HepG2 (cell line): ENCODE measurements around the gene RAB6A. TPM values are rescaled to one million over a fixed set of nuclear protein-coding genes. Genes with fewer than 3 reads are reported as not detected.
A peak's percentile ranks its signal among the peaks of the same experiment; 100 is the strongest.
"Not testable (repeated sequence)": the region's sequence is repeated elsewhere in the genome, so short reads cannot be mapped to it uniquely, and the experiment has no call there.

Source experiments
- ATAC-seq: fragments of 200-7000 bp; cut with Tn5 transposase; 3 replicates; pipeline ENCODE4 v1.9.1; 2020; ENCODE audit warnings: mild to moderate bottlenecking, moderate library complexity
- BruUV-seq: library from RNA; stranded (reverse); fragments of 400-500 nt; replicated peaks from 2 replicates; lab custom pipeline; 2021; lab: Mats Ljungman, UMichigan
- CTCF ChIA-PET: fragments of 300-600 bp; formaldehyde crosslinking; extraction: SDS; loops from one replicate; lab custom pipeline; 2021; ENCODE audit warnings: low total read pairs, inconsistent platforms, low intra/inter-chr PET ratio; lab: Yijun Ruan, JAX
- POLR2A ChIA-PET: fragments of 350-600 bp; sonication (Branson Sonifier 250); formaldehyde crosslinking; loops from one replicate; lab custom pipeline; 2020; ENCODE audit warnings: antibody characterized with exemption, inconsistent platforms; lab: Yijun Ruan, JAX
- DNase-seq: peaks from one replicate; pipeline ENCODE4 v3.0.0-alpha.2; 2015; ENCODE audit warnings: low spot score
- FAIRE-seq: peaks from 3 replicates; lab custom pipeline; 2011; peaks lifted over from hg19 to GRCh38; lab: Jason Lieb, UNC
- H2AFZ ChIP-seq: one replicate; pipeline ENCODE4 v1.6.1; 2011; ENCODE audit warnings: low read length, inconsistent platforms
- H3K27ac ChIP-seq: fragments of 300-600 bp; 3 replicates; pipeline ENCODE4 v1.8.0; 2011; ENCODE audit warnings: mixed run types, mild to moderate bottlenecking, mixed read lengths, low read length, inconsistent platforms; ENCODE audit not compliant: insufficient read depth; ENCODE audit errors: extremely low read length
- H3K27me3 ChIP-seq, 2 experiments: fragments of 200-600 bp in 1 of 2; 2 replicates in 1 of 2; 3 replicates in 1 of 2; pipeline versions ENCODE4 v1.6.0 to v1.8.0; 2011; ENCODE audit warnings: low read length in 2 of 2, mild to moderate bottlenecking in 2 of 2, moderate library complexity in 2 of 2, inconsistent platforms in 1 of 2; ENCODE audit not compliant: insufficient read depth in 2 of 2, control insufficient read depth in 1 of 2
- H3K36me3 ChIP-seq, 2 experiments: fragments of 200-600 bp in 1 of 2; replicated peaks in 1 of 2; 2 replicates in 1 of 2; 3 replicates in 1 of 2; pipeline versions ENCODE4 v1.5.1 to v1.8.0; 2011; ENCODE audit warnings: low read length in 2 of 2, inconsistent platforms in 1 of 2; ENCODE audit not compliant: insufficient read depth in 2 of 2, control insufficient read depth in 1 of 2
- H3K4me1 ChIP-seq: 2 replicates; pipeline ENCODE4 v1.5.1; 2012; ENCODE audit warnings: low read length, inconsistent platforms; ENCODE audit not compliant: insufficient read depth
- H3K4me2 ChIP-seq: 2 replicates; pipeline ENCODE4 v1.6.0; 2011; ENCODE audit warnings: low read depth, low read length, inconsistent platforms
- H3K4me3 ChIP-seq, 3 experiments: fragments of 200-600 bp in 1 of 3; sonication (generic), shearing (Covaris generic) in 1 of 3; replicated peaks in 1 of 3; 2 replicates each; pipeline ENCODE4 v1.5.1; 2011 to 2016; ENCODE audit warnings: low read length in 3 of 3, inconsistent platforms in 2 of 3, low read depth in 2 of 3, mild to moderate bottlenecking in 2 of 3, control low read depth in 1 of 3, mixed read lengths in 1 of 3; ENCODE audit not compliant: insufficient read depth in 1 of 3
- H3K79me2 ChIP-seq: one replicate; pipeline ENCODE4 v1.6.1; 2011; ENCODE audit warnings: low read length, inconsistent platforms; ENCODE audit not compliant: insufficient read depth
- H3K9ac ChIP-seq: 2 replicates; pipeline ENCODE4 v1.6.0; 2011; ENCODE audit warnings: mild to moderate bottlenecking, low read depth, low read length, inconsistent platforms; ENCODE audit not compliant: insufficient read depth
- H3K9me3 ChIP-seq: 2 replicates; pipeline ENCODE4 v1.5.1; 2012; ENCODE audit warnings: mild to moderate bottlenecking, low read length
- H4K20me1 ChIP-seq: 2 replicates; pipeline ENCODE4 v1.6.0; 2011; ENCODE audit warnings: inconsistent platforms, mild to moderate bottlenecking, low read length, moderate library complexity; ENCODE audit not compliant: insufficient read depth
- CEBPB ChIP-seq: IDR thresholded peaks from 2 replicates; pipeline ENCODE4 v1.6.1; 2011; ENCODE audit warnings: low read depth, low read length, improper control_type of control experiment, borderline replicate concordance
- ZNF772 ChIP-seq: sonication (generic); formaldehyde crosslinking; IDR thresholded peaks from 2 replicates; pipeline ENCODE4 v1.5.0; 2020; ENCODE audit warnings: mild to moderate bottlenecking, missing genetic modification reagents
- WGBS: methylation state at CpG from one replicate; pipeline ENCODE4 v1.1.6; 2017; ENCODE audit warnings: low lambda C conversion rate; 5-methylcytosine and 5-hydroxymethylcytosine counted together
- in situ Hi-C: cut with HindIII; loops from 2 replicates; pipeline ENCODE4 v1.10.0; 2017; ENCODE audit warnings: low pct_unique_long_range_greater_than_20kb; ENCODE audit not compliant: extremely low pct_ligation_motif_present
- intact Hi-C: fragments of 100-400 bp; cut with micrococcal nuclease; formaldehyde crosslinking; loops from one replicate; pipeline ENCODE4 v1.10.0; 2022; ENCODE audit not compliant: unreplicated experiment
- polyA plus RNA-seq, 8 experiments: library from polyadenylated mRNA; depleted of rRNA in 3 of 8; stranded (reverse) in 7 of 8; unstranded in 1 of 8; fragments of >200 nt; fragmentation: Illumina TruSeq in 4 of 8; extraction: Trizol in 4 of 8; gene quantifications; 2 replicates each; pipeline versions ENCODE4 v1.2.1 to v1.2.3, GENCODE V29; 2011 to 2016; ENCODE audit warnings: low read depth in 4 of 8, missing spikeins in 1 of 8, mixed read lengths in 1 of 8; ENCODE audit not compliant: insufficient read depth in 1 of 8
- total RNA-seq, 5 experiments: library from RNA; depleted of rRNA; stranded (reverse); fragments of >200 nt; fragmentation: Illumina TruSeq; extraction: Trizol; gene quantifications; 2 replicates each; pipeline ENCODE4 v1.2.3, GENCODE V29; 2016; ENCODE audit warnings: low read depth in 1 of 5

RAB6A gene
- total and polyA plus RNA-seq, 2 of the 13 experiments (the other 11 are each of a cell fraction or from before 2014, with no cell fraction given), result 74.3 to 121 TPM

- Histone ChIP-seq H4K20me1 (peaks cover 13% of the 10 kb centered on the region), H3K36me3 (peaks cover 2 to 3% of the 10 kb centered on the region in 2 experiments; a peak in 1 of 5 replicates), H3K4me1 (peaks cover 80% of the 10 kb centered on the region), H3K79me2 (peaks cover 88% of the 10 kb centered on the region), H3K9ac (no peak overlapping the region), H3K9me3 (no peaks in the 10 kb centered on the region), H3K27me3 (no peaks in the 10 kb centered on the region), H3K4me2 (no peak overlapping the region), H2AFZ (no peak overlapping the region), H3K27ac (no peak overlapping the region), H3K4me3 (no peak overlapping the region)
- ATAC-seq (no peak), FAIRE-seq (no peak), DNase-seq (no peak)
- intact Hi-C loops (no loop called here), in situ Hi-C loops (no loop called here)
- 92% methylated on average over 7 of the region's 7 CpGs for WGBS
- no TSS peak for BruUV-seq
- POLR2A ChIA-PET, result no interaction called here
- TF ChIP-seq CEBPB, result peak; percentile 31; the same call in 1 of the 2 replicates
- no peak for TF ChIP-seq ZNF772 (CRISPR knock-in tag)
- CTCF ChIA-PET, result no interaction called here
Observed at GRCh38 chr11:73743045-73743444, 17.8 kb downstream of the RAB6A start.

- H3K4me1 ChIP-seq, result peaks cover 25% of the 10 kb centered on the region
- H3K9me3 ChIP-seq, ATAC-seq, DNase-seq, intact Hi-C loops, in situ Hi-C loops, H3K9ac ChIP-seq, H3K27ac ChIP-seq, FAIRE-seq, H3K4me3 ChIP-seq, H2AFZ ChIP-seq, CTCF ChIA-PET, H3K27me3 ChIP-seq, BruUV-seq, H3K4me2 ChIP-seq: not testable (repeated sequence)
- peaks cover 2 to 14% of the 10 kb centered on the region in 2 experiments; a peak in 4 of 5 replicates for H3K36me3 ChIP-seq
- H4K20me1 ChIP-seq, result peaks cover 13% of the 10 kb centered on the region
- H3K79me2 ChIP-seq, result peaks cover 84% of the 10 kb centered on the region
- 85% methylated on average over 7 of the region's 7 CpGs for WGBS
- POLR2A ChIA-PET, result interaction anchor here (0.6 kb wide), 1 partner anchor 217 kb away, joined by 3 read pairs; no protein-coding TSS in a partner anchor
Observed at GRCh38 chr11:73735959-73736358, 24.9 kb downstream of the RAB6A start.
